Amygdala (tissue), 56 donors: ENCODE data around the gene AASDH.

Source experiments
- DNase-seq, 56 donors: peaks; one replicate each; lab custom pipeline; 2025; lab: John Stamatoyannopoulos, UW

AASDH gene

DNA sequence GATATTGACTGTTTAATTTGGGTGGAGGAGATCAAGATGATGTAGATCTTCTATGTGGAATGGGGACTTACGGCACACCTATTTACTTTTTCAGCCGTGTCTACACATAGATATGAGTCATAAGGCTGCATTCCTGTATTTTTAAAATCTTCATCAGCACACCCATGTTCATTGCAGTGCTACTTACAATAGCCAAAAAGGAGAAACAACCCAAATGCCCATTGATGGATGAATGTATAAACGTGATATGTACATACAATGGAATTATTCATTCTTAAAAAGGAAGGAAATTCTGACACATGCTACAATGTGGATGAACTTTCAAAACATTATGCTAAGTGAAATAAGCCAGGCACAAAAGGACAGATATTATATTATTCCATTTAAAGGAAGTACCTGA, 98.6 kb downstream of the AASDH start:
- DNase-seq: no peak
